ENCODE data around the gene JAML.
A peak's percentile ranks its signal among the peaks of the same experiment; 100 is the strongest.

The JAML gene

GRCh38 chr11:118169300-118170140 is 55.3 kb downstream of the JAML start:
- no peak for DNase-seq

- no peak for DNase-seq
These were observed 56.1 kb downstream of the JAML start for GRCh38 chr11:118168751-118169150.

- DNase-seq: no peak
These were observed 56.5 kb downstream of the JAML start for GRCh38 chr11:118168316-118168715.

GRCh38 chr11:118167906-118168305 is 56.9 kb downstream of the JAML start:
- DNase-seq: no peak

- no peak for DNase-seq
These were observed 57.6 kb downstream of the JAML start for GRCh38 chr11:118167253-118167652.

- DNase-seq: no peak
These were observed 58.2 kb downstream of the JAML start for GRCh38 chr11:118166641-118167040.

GRCh38 chr11:118164885-118165284 is 59.9 kb downstream of the JAML start:
- DNase-seq: no peak

GRCh38 chr11:118163494-118163893 is 61.3 kb downstream of the JAML start:
- no peak for DNase-seq

- DNase-seq: no peak
These were observed 62.0 kb downstream of the JAML start for GRCh38 chr11:118162846-118163245.

GRCh38 chr11:118161786-118162185 is 63.0 kb downstream of the JAML start:
- DNase-seq: no peak

- no peak for DNase-seq
These were observed 67.5 kb downstream of the JAML start for GRCh38 chr11:118157186-118157895.

GRCh38 chr11:118156531-118157185 is 68.2 kb downstream of the JAML start:
- no peak for DNase-seq

GRCh38 chr11:118155776-118156530 is 68.9 kb downstream of the JAML start:
- DNase-seq: no peak

- DNase-seq: no peak
These were observed 70.2 kb downstream of the JAML start for GRCh38 chr11:118154641-118155040.

- no peak for DNase-seq
These were observed 70.8 kb downstream of the JAML start for GRCh38 chr11:118153976-118154375.

GRCh38 chr11:118153516-118153915 is 71.3 kb downstream of the JAML start:
- no peak for DNase-seq

- DNase-seq: peak in 50 of 58 donors; percentile 10 to 76 (median 50)
These were observed 72.0 kb downstream of the JAML start, which contains the start of gene SCN4B for GRCh38 chr11:118152552-118153471. TSS of gene SCN4B (minus strand) at chr11:118152823. CDS start at chr11:118152673, 150 bp downstream.

- DNase-seq: no peak
These were observed 72.7 kb downstream of the JAML start for GRCh38 chr11:118152020-118152551.

GRCh38 chr11:118151431-118151830 is 73.4 kb downstream of the JAML start:
- no peak for DNase-seq

GRCh38 chr11:118149493-118149892 is 75.3 kb downstream of the JAML start:
- no peak for DNase-seq

All from anterior cingulate cortex (tissue), 58 donors.